Endothelial cell of umbilical vein (primary cell): ENCODE data around the gene KYNU. TPM values are rescaled to one million over a fixed set of nuclear protein-coding genes. Genes with fewer than 3 reads are reported as not detected.

Experiments used
- BruUV-seq: library from RNA; stranded (reverse); fragments of 400-500 nt; replicated peaks from 2 replicates; lab custom pipeline; 2021; lab: Mats Ljungman, UMichigan
- CTCF ChIA-PET: fragments of 300-600, 350-600 bp; sonication (Branson Sonifier 250); formaldehyde crosslinking; loops from one replicate; lab custom pipeline; 2021; ENCODE audit warnings: antibody characterized with exemption, inconsistent platforms; lab: Charles Lee
- POLR2A ChIA-PET: fragments of 300-600, 350-600 bp; sonication (Branson Sonifier 250); formaldehyde crosslinking; loops from one replicate; lab custom pipeline; 2021; ENCODE audit warnings: antibody characterized with exemption, inconsistent platforms; lab: Charles Lee
- DNase-seq: peaks from one replicate; pipeline ENCODE4 v3.0.0-alpha.2; 2011; ENCODE audit warnings: low read depth, low spot score
- FAIRE-seq: peaks from 2 replicates; lab custom pipeline; 2011; peaks lifted over from hg19 to GRCh38; lab: Jason Lieb, UNC
- H2AFZ ChIP-seq: 2 replicates; pipeline ENCODE4 v1.6.0; 2012; ENCODE audit warnings: low read depth, low read length, control low read depth, inconsistent platforms
- H3K27ac ChIP-seq: 2 replicates; pipeline ENCODE4 v1.5.1; 2011; ENCODE audit warnings: low read depth, mild to moderate bottlenecking, control low read depth, low read length, moderate library complexity; ENCODE audit not compliant: insufficient read depth
- H3K27me3 ChIP-seq, 2 experiments: 2 replicates each; pipeline versions ENCODE4 v1.6.0 to v1.6.1; 2011; ENCODE audit warnings: low read length in 2 of 2, mixed read lengths in 1 of 2; ENCODE audit not compliant: control insufficient read depth in 2 of 2, insufficient read depth in 2 of 2
- H3K36me3 ChIP-seq, 2 experiments: 2 replicates in 1 of 2; 3 replicates in 1 of 2; pipeline ENCODE4 v1.5.1; 2011; ENCODE audit warnings: low read length in 2 of 2, mild to moderate bottlenecking in 1 of 2, moderate library complexity in 1 of 2; ENCODE audit not compliant: control insufficient read depth in 2 of 2, insufficient read depth in 2 of 2; ENCODE audit errors: extremely low read depth in 1 of 2
- H3K4me1 ChIP-seq: 3 replicates; pipeline ENCODE4 v1.5.1; 2011; ENCODE audit warnings: mild to moderate bottlenecking, low read length; ENCODE audit not compliant: control insufficient read depth, insufficient read depth; ENCODE audit errors: extremely low read depth
- H3K4me2 ChIP-seq: 2 replicates; pipeline ENCODE4 v1.6.1; 2011; ENCODE audit warnings: low read length, control low read depth, mixed read lengths; ENCODE audit not compliant: insufficient read depth
- H3K4me3 ChIP-seq, 3 experiments: fragments of 200-600 bp in 1 of 3; sonication (generic), shearing (Covaris generic) in 1 of 3; replicated peaks in 1 of 3; 2 replicates each; pipeline ENCODE4 v1.5.1; 2011 to 2016; ENCODE audit warnings: control low read depth in 3 of 3, low read length in 3 of 3, mild to moderate bottlenecking in 2 of 3, inconsistent platforms in 1 of 3, low read depth in 1 of 3, moderate library complexity in 1 of 3; ENCODE audit not compliant: insufficient read depth in 1 of 3
- H3K79me2 ChIP-seq: 2 replicates; pipeline ENCODE4 v1.6.0; 2012; ENCODE audit warnings: low read length, inconsistent platforms; ENCODE audit not compliant: control insufficient read depth, insufficient read depth
- H3K9ac ChIP-seq: replicated peaks from 2 replicates; pipeline ENCODE3; 2011; ENCODE audit warnings: low read length, control low read depth; ENCODE audit not compliant: insufficient read depth; ENCODE audit errors: extremely low read depth
- H3K9me1 ChIP-seq: replicated peaks from 3 replicates; pipeline ENCODE4 v1.6.0; 2011; ENCODE audit warnings: mild to moderate bottlenecking, low read length; ENCODE audit not compliant: control insufficient read depth, insufficient read depth; ENCODE audit errors: extremely low read depth
- H3K9me3 ChIP-seq: replicated peaks from 2 replicates; pipeline ENCODE4 v1.5.1; 2012; ENCODE audit warnings: low read length, inconsistent platforms; ENCODE audit not compliant: control insufficient read depth, insufficient read depth
- H4K20me1 ChIP-seq: replicated peaks from 2 replicates; pipeline ENCODE3; 2011; ENCODE audit warnings: mild to moderate bottlenecking, low read length; ENCODE audit not compliant: control insufficient read depth, insufficient read depth; ENCODE audit errors: extremely low read depth
- EZH2 ChIP-seq: IDR thresholded peaks from 2 replicates; pipeline ENCODE4 v1.6.1; 2012; ENCODE audit warnings: borderline replicate concordance, low read depth, mild to moderate bottlenecking, moderate library complexity, low read length, inconsistent platforms; ENCODE audit not compliant: severe bottlenecking
- FOS ChIP-seq: IDR thresholded peaks from 2 replicates; pipeline ENCODE4 v1.6.1; 2011; ENCODE audit warnings: mild to moderate bottlenecking, low read length, moderate library complexity, borderline replicate concordance; ENCODE audit not compliant: insufficient read depth
- GATA2 ChIP-seq: IDR thresholded peaks from 2 replicates; pipeline ENCODE4 v1.7.0; 2011; ENCODE audit warnings: low read depth, mild to moderate bottlenecking, moderate library complexity, mixed read lengths, low read length; ENCODE audit not compliant: insufficient read length, insufficient read depth
- JUN ChIP-seq: IDR thresholded peaks from 2 replicates; pipeline ENCODE4 v1.6.1; 2011; ENCODE audit warnings: borderline replicate concordance, low read depth; ENCODE audit not compliant: insufficient read length, insufficient read depth
- MYC ChIP-seq: IDR thresholded peaks from one replicate; pipeline ENCODE4 v1.6.1; 2011; ENCODE audit warnings: mild to moderate bottlenecking, low read depth, low read length
- POLR2A ChIP-seq: IDR thresholded peaks from 2 replicates; pipeline ENCODE4 v1.6.1; 2012; ENCODE audit warnings: low read depth, mild to moderate bottlenecking, control low read depth, low read length
- POLR2AphosphoS5 ChIP-seq: IDR thresholded peaks from 2 replicates; pipeline ENCODE4 v1.6.1; 2012; ENCODE audit warnings: low read depth, mild to moderate bottlenecking, control low read depth, low read length, moderate library complexity; ENCODE audit not compliant: insufficient read depth
- dilution Hi-C: fragments of 300-500 bp; cut with MboI; formaldehyde crosslinking; loops from one replicate; pipeline ENCODE4 v1.15.0; 2019; ENCODE audit warnings: low sequenced_read_pairs; ENCODE audit not compliant: extremely low pct_ligation_motif_present
- intact Hi-C: fragments of 100-400 bp; cut with micrococcal nuclease; formaldehyde crosslinking; loops from one replicate; pipeline ENCODE4 v1.10.0; 2022
- polyA plus RNA-seq, 4 experiments: library from polyadenylated mRNA; depleted of rRNA in 3 of 4; stranded (reverse) in 3 of 4; unstranded in 1 of 4; fragments of >200 nt; gene quantifications; 2 replicates each; pipeline versions ENCODE4 v1.2.1 to v1.2.3, GENCODE V29; 2011 to 2012; ENCODE audit warnings: missing spikeins in 1 of 4
- total RNA-seq: library from RNA; stranded (reverse); gene quantifications from 2 replicates; pipeline ENCODE4 v1.2.3, GENCODE V29; 2021
- TF ChIP-seq, protein P1 (sequence below), 2 donors: IDR thresholded peaks; 1 replicate in 1 of 2; 2 replicates in 1 of 2; pipeline ENCODE4 v1.5.1; 2011; ENCODE audit warnings: low read length in 2 of 2, mild to moderate bottlenecking in 2 of 2, moderate library complexity in 2 of 2, control low read depth in 1 of 2, inconsistent platforms in 1 of 2, low read depth in 1 of 2; ENCODE audit not compliant: insufficient read depth in 1 of 2; ENCODE audit errors: extremely low read depth in 1 of 2
- TF ChIP-seq, protein P2 (sequence below): IDR thresholded peaks from 2 replicates; pipeline ENCODE4 v1.6.1; 2011; ENCODE audit not compliant: insufficient read depth, insufficient read length

Gene KYNU
- total and polyA plus RNA-seq, 2 donors (not counting 3 experiments of a cell fraction or from before 2014, with no cell fraction given): 0.04 TPM; not detected in 1

GRCh38 chr2:143068094-143068493 is 190.6 kb downstream of the KYNU start:
- BruUV-seq: no TSS peak
- Histone ChIP-seq H3K27ac (no peak overlapping the region), H3K4me2 (no peak overlapping the region), H3K9ac (no peak overlapping the region), H3K36me3 (no peaks in the 10 kb centered on the region), H2AFZ (no peak overlapping the region), H4K20me1 (no peaks in the 10 kb centered on the region), H3K4me1 (no peaks in the 10 kb centered on the region), H3K79me2 (no peaks in the 10 kb centered on the region), H3K4me3 (no peak overlapping the region), H3K9me3 (no peaks in the 10 kb centered on the region), H3K9me1 (no peaks in the 10 kb centered on the region), H3K27me3 (peaks cover 0 to 2% of the 10 kb centered on the region in 2 experiments)
- ChIA-PET POLR2A (no interaction called here), CTCF (interaction anchor here (1.9 kb wide), 1 partner anchor 10 kb away, joined by 11 read pairs; no protein-coding TSS in a partner anchor)
- dilution Hi-C loops (no loop called here), intact Hi-C loops (no loop called here)
- DNase-seq (no peak), FAIRE-seq (no peak)
- TF ChIP-seq POLR2AphosphoS5 (no peak), EZH2 (no peak), GATA2 (no peak), MYC (no peak), FOS (no peak), POLR2A (no peak), JUN (no peak)
- TF ChIP-seq, protein P1, sequence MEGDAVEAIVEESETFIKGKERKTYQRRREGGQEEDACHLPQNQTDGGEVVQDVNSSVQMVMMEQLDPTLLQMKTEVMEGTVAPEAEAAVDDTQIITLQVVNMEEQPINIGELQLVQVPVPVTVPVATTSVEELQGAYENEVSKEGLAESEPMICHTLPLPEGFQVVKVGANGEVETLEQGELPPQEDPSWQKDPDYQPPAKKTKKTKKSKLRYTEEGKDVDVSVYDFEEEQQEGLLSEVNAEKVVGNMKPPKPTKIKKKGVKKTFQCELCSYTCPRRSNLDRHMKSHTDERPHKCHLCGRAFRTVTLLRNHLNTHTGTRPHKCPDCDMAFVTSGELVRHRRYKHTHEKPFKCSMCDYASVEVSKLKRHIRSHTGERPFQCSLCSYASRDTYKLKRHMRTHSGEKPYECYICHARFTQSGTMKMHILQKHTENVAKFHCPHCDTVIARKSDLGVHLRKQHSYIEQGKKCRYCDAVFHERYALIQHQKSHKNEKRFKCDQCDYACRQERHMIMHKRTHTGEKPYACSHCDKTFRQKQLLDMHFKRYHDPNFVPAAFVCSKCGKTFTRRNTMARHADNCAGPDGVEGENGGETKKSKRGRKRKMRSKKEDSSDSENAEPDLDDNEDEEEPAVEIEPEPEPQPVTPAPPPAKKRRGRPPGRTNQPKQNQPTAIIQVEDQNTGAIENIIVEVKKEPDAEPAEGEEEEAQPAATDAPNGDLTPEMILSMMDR (IDR thresholded peaks at IDR 0.05; ENCODE audit: extremely low read depth in 1 of 2, insufficient read depth in 1 of 2, low read depth in 1 of 2, low read length in 2 of 2): no peak
- TF ChIP-seq, protein P2, sequence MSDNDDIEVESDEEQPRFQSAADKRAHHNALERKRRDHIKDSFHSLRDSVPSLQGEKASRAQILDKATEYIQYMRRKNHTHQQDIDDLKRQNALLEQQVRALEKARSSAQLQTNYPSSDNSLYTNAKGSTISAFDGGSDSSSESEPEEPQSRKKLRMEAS: no peak
